AG08395 (cell line): ENCODE measurements around the gene GPR84.

Source experiments
- DNase-seq: peaks from one replicate; pipeline ENCODE4 v3.0.0; 2012; ENCODE audit warnings: mixed read lengths, low spot score

The GPR84 gene

DNA sequence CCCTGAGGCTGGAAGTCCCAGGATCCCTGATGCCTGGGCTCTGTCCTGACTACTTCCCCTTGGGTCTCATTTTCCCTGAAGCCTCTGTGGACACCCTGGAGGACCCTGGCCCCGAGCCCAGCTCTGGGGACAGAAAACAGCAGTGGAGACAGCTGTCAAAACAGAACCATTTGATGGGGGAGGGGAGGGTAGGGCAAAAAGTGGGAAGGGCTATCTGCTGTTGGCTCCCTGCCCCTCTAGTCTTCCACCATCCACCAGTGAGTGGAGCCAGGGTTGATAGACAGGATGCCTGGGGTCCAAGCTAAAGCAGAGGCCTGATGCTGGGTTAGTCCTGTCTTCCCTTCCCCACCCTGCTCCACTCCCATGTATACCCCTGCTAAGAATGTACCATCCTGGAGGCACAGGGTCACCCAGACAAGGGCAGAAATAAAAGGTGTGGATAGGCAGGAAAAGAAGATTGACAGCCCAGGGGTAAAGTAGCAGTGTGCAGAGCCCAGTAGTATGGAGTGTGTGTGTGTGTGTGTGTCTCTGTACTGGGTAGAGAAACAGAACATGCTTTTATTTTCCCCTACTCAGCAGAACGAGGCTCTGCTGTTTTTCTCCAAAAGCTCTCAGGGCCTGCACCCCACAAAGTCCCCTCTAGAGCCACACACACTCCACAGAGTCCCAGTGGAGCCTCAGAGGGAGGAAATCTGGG lies 10.4 kb upstream of the GPR84 start:
- no peak for DNase-seq

DNA sequence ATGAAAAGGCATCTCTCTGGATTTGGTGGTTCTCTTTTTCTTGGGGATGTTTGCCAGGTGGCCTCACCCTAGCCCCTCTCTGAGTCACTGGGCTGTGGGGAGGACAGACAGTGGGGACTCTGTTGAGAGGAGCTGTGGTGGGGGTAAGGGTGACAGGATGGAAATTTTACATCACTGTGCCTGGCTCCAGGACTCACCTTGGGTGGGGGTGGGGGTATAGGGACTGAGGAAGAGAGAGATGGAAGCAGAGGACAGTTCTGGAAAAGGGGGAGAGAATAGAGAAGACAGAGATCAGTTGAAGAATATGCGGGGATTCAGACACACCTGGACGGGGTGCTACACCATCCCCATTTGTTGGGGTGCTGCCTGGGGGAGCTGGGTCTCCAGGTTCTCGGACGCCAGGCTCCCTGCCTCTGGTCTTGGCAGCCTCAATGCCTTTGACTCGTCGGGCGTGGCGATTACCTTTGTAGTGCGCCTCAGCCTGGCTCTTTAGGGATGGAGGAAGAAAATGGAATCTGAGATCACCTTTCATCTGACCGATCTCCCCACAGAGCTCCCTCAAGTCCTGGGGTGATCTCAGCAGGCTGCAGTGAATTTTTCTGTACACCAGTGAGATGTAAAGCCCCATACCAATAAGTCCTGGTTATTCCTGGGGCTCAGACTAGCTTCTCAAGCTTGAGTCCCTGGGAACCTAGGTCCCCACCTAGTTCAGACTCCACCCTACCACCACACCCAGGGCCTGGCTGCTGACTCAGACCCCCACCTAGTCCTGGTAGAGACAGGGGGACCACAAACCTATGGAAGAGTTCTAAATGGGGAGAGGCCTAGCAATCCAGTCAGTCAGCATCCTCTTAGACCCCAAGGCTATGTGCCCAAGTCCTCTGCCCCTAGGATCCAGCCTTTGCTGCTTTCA lies 9.6 kb upstream of the GPR84 start:
- no peak for DNase-seq

DNA sequence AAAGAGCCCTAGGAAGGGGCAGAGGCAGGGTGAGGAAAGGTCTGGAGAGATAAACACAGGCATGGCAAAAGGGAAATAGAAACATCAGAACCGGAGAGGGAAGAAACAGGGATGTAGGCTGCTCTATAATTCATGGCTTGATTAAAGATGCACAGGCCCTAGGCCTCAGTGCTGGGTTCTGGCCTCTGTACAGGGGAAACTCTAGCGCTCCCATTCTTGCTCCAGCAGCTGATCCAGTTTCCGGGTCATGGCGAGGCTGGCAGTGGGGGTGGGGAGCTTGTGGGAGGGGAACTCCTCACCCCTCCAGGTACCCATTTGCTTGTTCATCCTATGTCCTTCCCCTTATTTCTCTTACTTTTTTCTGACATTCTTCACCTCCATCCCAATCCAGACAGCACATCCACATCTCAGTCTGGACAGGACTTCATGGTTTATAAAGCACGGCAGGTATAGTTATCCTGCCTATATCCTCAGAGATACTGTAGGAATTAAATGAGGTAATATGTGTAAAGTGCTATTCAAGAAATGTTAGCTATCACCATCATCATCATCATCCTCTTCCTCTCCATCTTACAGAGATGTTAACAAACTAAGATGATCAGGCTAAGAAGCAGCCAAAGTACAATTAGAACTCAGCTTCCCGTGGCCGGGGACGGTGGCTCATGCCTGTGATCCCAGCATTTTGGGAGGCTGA lies 8.0 kb upstream of the GPR84 start:
- no peak for DNase-seq

DNA sequence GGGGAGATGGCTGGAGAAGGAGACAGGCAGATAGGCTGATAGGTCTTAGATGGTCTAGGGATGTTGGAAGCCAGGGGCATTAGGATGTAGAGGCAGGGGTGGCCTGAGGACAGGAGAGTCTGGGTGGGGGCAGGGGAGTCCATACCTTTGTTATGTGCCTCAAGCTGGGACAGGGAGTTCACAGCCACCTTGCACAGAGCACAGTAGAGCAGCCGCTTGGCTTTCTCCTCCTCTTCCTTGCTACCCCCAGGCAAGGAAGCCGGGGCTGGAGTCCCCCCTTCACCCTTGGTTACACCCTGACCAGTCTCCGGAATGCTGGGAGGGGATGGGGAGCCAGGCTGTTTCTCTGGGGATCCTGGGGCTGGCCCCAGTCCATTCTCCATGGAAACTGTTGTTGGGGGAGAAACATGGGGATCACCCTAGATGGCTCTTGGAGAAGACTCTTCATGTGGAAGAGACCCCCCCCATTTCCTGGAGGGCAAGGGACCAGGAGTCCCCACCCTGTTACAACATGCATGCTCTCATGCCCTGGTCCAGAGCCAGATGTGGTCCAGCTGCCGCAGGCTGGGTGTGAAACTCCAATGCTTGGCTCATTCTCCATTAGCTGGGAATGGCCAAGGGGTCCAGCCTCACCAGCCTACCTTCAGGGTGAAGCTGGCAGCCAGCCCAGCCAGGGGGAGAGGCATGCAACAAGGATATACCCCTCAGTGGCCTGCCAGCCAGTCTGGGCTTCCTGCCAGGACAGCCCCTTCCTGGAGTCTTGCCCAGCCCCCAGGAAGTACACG lies 7.2 kb upstream of the GPR84 start:
- DNase-seq: no peak

DNA sequence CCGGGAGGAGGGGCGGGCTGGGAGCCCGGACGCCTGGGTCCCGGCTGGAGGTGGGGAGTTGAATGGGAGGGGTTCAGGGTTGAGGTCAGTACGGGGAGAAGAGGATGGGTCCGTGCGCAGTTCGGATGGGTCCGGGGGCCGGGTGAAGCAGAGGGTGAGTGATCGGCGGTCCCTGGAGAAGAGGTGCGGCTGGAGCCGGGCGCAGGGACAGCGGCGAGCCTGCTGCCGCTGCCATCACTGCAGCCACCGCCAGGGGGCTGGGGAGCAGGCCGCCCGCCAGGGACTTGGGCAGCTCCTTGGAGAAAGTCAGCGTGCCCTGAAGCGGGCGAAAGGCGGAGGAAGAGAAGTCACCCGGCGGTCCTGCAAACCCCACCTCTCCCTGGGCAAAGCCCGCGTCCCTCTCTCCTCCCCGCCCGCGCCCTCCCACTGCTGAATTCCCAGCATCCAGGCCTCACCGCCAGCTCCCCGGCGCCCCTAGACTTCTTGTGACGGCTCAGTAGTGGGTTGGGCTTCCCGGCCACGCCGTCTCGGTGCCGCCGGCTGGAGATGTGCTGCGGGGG lies 6.0 kb upstream of the GPR84 start:
- DNase-seq: peak; percentile 90

DNA sequence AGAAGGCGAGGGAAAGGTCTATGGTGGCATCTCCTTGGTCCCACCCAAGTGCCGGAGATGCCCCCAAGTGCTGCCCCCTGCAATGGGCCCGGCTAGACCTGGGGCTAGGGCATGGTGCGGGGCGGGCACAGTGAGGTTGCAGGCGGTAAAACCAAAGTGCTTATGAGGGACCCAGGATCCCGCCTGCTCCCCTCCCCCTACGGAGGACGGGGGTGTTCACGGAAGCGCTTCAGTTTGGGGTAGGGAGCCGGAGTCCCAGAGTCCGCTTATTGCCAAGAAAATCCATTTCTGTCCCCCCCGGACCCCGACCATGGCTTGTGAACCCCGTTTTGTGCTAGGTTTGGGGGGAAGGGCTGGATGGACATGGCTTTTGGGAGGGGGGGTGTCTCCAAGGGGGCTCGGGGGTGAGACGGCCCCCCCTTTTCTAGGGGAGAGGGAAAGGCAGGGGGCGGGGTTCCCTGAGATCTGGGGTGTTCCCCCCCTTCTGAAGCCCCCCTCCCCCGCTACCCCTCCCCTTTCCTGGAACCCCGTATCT lies 5.4 kb upstream of the GPR84 start:
- DNase-seq: no peak

DNA sequence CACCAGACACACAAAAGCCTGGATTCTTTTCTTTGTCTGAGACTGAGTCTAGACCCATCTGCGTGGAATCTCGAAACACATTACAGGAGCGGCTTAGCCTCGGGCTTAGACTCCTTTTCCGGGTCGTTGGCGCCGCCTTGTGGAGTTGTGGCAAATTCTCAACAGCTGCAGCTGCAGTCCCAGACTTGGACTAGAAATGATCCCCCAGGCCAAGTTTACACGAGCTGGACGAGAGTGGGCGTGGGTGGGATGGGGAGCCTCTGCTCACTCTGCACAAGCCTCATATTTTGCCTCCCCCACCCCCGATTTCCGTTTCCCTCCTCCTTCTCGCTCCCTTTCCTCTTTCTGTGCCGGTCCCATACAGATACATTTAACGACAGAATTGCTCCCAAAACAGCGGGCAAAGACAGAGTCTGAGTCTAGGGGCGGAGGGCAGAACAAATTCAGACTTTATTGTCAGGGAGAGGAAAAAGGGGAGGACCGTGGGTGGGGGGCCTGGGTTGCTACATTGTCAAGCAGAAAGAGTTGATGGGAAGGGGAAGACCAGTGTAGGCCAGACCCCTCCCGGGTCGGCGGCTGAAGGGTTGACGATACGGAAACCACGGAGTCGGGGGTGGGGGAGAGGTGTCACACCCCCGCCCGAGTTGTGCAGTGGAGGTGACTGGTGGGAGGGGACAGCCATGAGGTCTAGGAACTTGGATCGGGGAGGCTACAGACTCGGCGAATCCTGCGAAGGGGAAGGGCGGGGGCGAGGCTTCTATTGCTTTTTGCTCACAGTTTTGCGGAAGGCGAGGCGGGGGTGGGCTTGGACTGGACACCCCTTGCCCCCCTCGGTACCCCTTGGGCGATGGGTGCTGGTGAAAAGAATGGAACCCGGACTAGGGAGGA lies 4.7 kb upstream of the GPR84 start:
- peak; percentile 80 for DNase-seq

DNA sequence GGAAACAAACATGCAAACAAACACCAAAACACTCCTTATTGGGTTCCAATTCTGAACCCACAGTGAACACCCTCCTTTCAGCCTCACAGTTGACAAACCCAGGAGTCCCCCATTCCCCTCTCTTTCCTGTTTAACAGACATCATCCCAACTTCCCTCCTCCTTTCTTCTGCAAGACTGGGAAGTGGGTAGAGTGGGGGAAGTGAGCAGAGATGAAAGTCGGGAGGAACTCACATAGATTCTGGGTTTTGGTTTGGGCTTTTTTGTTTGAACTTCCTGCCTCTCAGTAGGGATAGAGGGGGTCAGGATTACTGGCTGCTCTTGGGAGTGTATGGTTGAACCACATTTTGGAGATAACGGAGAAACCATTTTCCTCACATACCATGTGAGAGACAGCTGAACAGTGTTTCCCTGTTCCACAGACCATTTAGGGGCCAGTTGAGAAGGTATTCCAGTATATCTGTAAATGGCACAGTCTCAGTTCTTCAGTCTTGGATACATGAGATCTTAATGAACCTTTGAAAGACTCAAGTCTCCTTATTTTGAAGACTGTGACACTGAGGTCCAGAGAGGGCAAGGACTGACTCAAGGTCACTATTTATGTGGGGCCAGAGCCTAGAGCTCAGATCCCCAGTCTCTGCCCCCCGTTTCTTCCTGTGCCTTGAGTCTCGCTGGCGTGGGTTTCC lies 3.9 kb upstream of the GPR84 start:
- no peak for DNase-seq

DNA sequence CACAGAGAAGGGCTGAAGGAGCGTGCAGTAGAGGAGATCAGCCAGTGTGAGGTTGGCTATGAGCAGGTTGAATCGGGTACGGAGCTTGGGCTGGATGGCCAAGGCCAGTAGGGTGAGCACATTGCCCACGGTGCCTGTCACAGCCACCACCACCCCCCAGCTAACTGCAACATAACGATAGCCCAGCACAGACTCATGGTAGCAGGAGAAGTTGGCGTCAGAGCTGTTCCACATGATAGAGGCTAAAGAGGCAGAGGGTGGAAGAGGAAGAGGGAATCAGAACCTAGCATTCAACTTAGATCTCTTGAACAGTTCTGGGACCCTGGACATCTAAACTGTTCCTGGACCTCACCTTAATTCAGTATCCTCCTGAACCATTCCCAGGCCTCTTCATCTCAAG lies 668 bp downstream of the GPR84 start:
- no peak for DNase-seq

DNA sequence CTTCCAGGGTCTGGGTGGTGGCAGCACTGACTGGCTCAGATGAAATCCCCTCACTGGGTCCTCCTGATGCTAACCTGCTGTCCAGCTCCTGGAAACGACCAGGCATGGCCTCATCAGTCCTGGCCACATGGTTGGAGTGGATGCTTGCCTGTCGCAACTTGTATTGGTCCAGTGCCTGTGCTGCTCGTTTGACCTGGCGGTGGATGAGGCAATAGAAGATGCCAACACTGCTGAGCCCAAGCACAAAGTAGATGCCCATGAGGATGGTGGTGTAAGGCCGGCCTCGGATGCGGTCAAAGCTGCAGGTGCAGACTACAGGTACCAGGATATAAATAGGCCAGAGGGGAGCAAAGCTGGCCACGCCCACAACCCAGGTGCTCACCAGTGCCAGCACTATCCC lies 1.2 kb downstream of the GPR84 start:
- no peak for DNase-seq

DNA sequence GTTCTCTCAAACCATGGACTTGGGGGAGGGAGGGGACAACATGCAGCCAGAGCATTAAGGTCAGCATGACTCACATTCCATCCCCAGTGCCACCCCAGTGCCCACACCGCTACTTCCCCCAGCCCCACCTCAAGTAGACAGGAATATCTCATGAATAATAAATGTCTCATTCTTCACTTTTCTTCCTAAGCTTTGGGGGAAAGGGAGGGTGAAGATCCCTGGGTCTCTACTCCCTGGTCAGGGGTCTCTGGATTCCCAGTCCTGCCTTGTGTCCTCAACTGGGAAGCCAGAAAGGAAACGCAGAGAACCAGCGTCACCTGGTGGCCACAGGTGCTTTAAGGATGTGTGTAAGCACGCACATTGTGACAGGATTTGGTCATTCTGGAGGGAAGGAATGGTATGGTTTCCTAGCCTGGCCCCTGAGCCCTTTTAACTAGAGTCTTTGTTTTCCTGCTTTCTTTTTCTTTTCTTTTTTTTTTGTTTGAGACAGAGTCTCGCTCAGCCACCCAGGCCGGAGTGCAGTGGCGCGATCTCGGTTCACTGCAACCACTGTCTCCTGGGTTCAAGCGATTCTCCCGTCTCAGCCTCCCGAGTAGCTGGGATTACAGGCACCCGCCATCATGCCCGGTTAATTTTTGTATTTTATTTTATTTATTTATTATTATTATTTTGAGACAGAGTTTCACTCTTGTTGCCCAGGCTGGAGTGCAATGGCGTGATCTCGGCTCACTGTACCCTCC lies 3.4 kb downstream of the GPR84 start:
- DNase-seq: peak; percentile 42

DNA sequence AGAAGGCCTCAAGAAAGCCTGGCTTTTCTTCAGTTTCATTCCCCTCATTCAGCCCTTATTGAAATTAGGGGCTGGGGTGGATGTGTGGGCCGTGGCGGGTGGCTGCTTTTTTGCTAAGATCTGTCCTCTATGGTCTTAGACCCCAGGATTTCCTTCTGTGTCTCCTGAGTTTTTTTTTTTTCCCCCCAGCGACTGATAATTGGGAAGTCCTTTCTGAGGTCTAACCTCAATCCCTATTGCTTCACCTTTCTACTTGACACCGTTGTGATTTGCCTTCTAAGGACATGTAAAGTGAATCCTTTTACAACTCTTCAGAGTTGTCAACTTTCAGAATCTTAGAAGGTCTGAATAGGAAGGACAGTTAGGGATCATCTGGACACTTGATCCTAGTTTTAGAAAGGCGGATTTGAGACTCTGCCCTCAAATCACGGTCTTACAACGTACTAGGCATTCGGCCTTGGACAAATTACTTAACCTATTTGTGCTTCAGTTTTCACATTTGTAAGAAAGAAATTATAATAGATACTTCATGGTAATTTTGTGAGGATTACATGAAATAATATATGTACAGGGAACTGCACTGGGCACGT lies 4.4 kb downstream of the GPR84 start:
- no peak for DNase-seq

DNA sequence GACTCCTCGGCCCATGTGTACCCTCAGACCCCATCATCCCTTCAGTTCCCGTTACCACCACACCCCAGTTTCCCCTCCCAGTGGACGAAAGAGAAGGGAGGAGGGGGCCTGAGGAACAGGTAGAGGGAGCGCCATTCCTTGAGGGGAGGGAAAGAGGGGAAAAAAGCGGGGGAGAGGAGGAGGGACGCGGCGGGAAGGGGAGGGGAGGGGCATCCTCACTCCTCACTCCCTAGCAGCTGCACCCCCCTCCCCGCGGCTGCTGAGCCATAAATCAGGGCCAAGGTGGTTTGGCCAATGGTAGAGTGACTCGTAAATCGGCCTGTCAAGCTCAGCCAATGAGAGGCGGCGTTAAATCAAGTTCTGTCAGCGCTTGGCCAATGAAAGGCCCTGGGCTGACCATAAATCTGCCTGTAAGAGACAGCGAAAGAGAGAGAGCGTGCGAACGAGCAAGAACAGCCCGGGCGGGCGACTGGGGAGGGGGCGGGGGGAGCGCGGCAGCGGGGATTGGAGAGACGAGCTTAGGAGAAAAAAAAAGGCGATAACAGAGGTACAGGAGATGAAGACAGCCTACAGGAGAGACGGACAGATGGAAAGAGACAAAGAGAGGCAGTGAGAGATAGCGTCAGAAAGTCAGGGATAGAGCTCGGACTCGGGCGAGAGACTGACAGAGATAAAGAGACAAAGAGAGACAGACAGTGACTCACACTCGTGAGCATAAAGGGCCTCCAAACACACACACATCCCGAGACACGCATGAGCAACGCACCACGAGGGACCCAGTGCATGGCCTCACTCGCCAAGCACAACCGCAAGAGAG lies 5.1 kb downstream of the GPR84 start:
- DNase-seq: peak; percentile 95

DNA sequence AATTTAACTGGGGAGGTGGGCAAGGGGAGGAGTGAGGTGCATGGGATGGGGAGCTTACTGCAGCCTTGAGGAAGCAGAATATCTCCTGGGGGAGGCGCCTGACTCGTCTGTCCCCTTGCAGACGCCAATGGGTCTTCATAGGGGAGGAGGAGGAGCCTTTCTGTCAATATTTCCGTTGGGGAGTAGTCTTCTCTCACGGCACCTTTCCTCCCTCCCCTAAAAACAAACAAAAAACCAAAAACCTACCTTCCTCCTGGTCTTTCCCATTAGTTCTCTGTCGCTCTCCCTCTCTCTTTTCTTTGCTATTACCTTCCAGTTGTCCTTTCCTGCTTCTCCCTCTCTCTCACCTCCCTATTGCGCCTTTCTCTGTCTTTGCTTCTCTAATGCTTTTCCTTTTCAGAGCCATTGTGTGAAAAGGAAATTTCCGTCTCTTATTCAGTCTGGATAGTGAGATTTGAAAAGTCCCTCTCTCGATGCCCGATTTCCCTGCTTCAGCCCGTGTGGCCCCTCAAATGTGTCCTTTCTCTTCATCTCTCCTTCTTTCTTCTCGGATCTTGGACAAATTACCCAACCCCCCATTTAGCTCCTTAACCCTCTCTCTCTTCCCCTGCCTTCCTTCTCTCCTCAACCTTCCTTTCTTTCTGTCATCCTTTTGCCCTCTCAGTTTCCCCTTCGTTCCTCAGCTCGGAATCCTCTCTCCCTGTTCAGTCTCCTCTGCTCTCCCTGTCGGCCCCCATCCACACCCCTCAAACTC lies 5.9 kb downstream of the GPR84 start:
- DNase-seq: peak; percentile 50

DNA sequence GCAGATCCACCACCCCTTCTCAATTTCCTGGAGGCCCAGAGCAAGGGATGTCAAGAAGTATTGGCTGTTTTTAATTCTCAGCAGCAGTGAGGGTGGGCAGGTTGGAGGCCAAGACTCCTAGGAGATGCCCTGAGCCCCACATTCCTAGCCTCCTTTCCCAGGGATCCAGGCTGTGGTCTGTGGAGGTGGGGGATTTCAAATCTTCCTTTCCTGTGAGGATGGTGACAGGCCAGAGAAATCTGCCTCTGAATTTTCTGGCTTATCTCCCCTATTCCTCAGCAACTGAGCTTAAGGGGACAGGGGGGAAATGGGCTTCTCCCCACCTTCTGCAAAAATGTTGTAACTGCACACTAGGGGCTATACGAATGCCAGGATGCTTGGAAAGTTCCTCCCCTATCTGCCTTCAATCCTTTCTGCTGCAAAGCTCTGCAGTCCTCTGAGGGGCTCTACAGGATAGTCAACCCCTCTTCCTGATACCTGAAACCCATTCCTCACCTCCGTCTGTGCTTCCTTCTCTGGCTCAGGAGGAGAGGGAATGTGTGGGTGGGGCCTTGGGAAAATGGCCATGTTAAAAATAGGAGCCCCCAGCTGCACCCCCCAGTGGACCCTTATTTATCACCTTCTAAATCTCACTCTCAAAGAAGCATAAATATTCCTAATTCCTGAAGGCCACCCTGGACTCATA lies 6.6 kb downstream of the GPR84 start:
- DNase-seq: no peak

DNA sequence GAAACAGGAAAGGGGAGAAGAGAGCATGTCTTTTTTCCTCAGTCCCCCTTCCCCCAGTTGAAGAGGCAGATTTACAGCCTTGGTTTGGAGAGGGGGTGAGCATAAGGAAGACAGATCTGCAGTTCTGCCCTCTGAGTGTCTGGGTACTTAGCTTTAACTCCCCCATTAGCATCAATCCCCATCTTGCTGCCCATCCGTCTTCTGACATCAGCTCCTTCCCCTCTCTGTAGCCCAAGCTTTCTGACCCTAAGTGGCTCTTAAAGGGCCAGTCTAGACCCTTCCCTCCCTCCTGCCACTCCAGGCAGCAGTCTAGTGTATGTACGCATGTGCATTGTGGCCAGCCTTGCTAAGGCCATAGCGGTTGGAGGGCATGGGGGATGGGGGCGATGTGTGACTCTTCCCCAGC lies 7.3 kb downstream of the GPR84 start:
- DNase-seq: no peak
